GM12878 (cell line): Measurements from ENCODE around the gene ANKMY2. TPM values are rescaled to one million over a fixed set of nuclear protein-coding genes. Genes with fewer than 3 reads are reported as not detected.

Experiments
- ATAC-seq: fragments of 200-7000 bp; cut with Tn5 transposase; 3 replicates; pipeline ENCODE4 v1.9.1; 2020; ENCODE audit warnings: mild to moderate bottlenecking, moderate library complexity
- BruUV-seq: library from RNA; stranded (reverse); fragments of 400-500 nt; replicated peaks from 2 replicates; lab custom pipeline; 2021; lab: Mats Ljungman, UMichigan
- CTCF ChIA-PET: fragments of 300-600 bp; sonication (Branson Sonifier 250); formaldehyde crosslinking; extraction: SDS; loops from one replicate; lab custom pipeline; 2021; ENCODE audit warnings: inconsistent platforms; lab: Yijun Ruan, JAX
- POLR2A ChIA-PET: fragments of 350-600 bp; formaldehyde crosslinking; extraction: SDS; loops from one replicate; lab custom pipeline; 2021; ENCODE audit warnings: inconsistent platforms; lab: Charles Lee
- RAD21 ChIA-PET: fragments of 300-600 bp; sonication (Branson Sonifier 250); formaldehyde crosslinking; loops from one replicate; lab custom pipeline; 2023; ENCODE audit warnings: antibody characterized with exemption; ENCODE audit not compliant: unreplicated experiment; lab: Charles Lee
- SMC1A ChIA-PET: fragments of 300-600 bp; sonication (Branson Sonifier 250); formaldehyde crosslinking; loops from one replicate; lab custom pipeline; 2023; ENCODE audit not compliant: unreplicated experiment, uncharacterized antibody; lab: Charles Lee
- DNase-seq: peaks from one replicate; pipeline ENCODE4 v3.0.0-alpha.2; 2011; ENCODE audit warnings: low read depth, low spot score
- FAIRE-seq: peaks from 3 replicates; lab custom pipeline; 2011; peaks lifted over from hg19 to GRCh38; lab: Jason Lieb, UNC
- H2AFZ ChIP-seq: 2 replicates; pipeline ENCODE4 v1.6.0; 2011; ENCODE audit warnings: low read depth, low read length, control low read depth; ENCODE audit not compliant: control insufficient read depth
- H3K27ac ChIP-seq: 2 replicates; pipeline ENCODE4 v1.5.1; 2011; ENCODE audit warnings: control low read depth; ENCODE audit not compliant: control insufficient read depth, insufficient read depth
- H3K27me3 ChIP-seq, 2 experiments: replicated peaks in 1 of 2; 2 replicates each; pipeline versions ENCODE4 v1.6.0 to v1.6.1; 2011; ENCODE audit warnings: low read length in 1 of 2; ENCODE audit not compliant: control insufficient read depth in 2 of 2, insufficient read depth in 2 of 2
- H3K36me3 ChIP-seq, 2 experiments: 2 replicates each; pipeline ENCODE4 v1.5.1; 2011; ENCODE audit warnings: low read length in 1 of 2; ENCODE audit not compliant: control insufficient read depth in 2 of 2, insufficient read depth in 2 of 2
- H3K4me1 ChIP-seq: 2 replicates; pipeline ENCODE4 v1.6.1; 2011; ENCODE audit warnings: mild to moderate bottlenecking, low read length, moderate library complexity, mixed read lengths; ENCODE audit not compliant: control insufficient read depth, insufficient read depth
- H3K4me2 ChIP-seq: 2 replicates; pipeline ENCODE4 v1.6.0; 2011; ENCODE audit warnings: control low read depth; ENCODE audit not compliant: control insufficient read depth, insufficient read depth
- H3K4me3 ChIP-seq: fragments of 200-600 bp; sonication (generic); 2 replicates; pipeline ENCODE4 v1.5.1; 2016
- H3K79me2 ChIP-seq: 2 replicates; pipeline ENCODE4 v1.6.0; 2011; ENCODE audit warnings: low read length; ENCODE audit not compliant: control insufficient read depth, insufficient read depth
- H3K9ac ChIP-seq: 2 replicates; pipeline ENCODE4 v1.8.0; 2011; ENCODE audit warnings: low read length, control low read depth, mixed read lengths; ENCODE audit not compliant: control insufficient read depth, insufficient read depth
- H3K9me3 ChIP-seq: replicated peaks from 3 replicates; pipeline ENCODE4 v1.5.1; 2011; ENCODE audit warnings: mild to moderate bottlenecking, low read length; ENCODE audit not compliant: control insufficient read depth, insufficient read depth
- H4K20me1 ChIP-seq: 2 replicates; pipeline ENCODE4 v1.6.0; 2011; ENCODE audit not compliant: control insufficient read depth, insufficient read depth
- GATAD2B ChIP-seq: fragments of 450-650 bp; conservative IDR thresholded peaks from 2 replicates; pipeline ENCODE4 v1.6.1; 2017; ENCODE audit warnings: low read depth, mild to moderate bottlenecking, moderate library complexity
- KDM1A ChIP-seq: fragments of 200-600 bp; sonication (generic); IDR thresholded peaks from 2 replicates; pipeline ENCODE4 v1.6.1; 2016; ENCODE audit warnings: borderline replicate concordance
- LARP7 ChIP-seq: fragments of 450-650 bp; IDR thresholded peaks from 2 replicates; pipeline ENCODE4 v1.6.1; 2017; ENCODE audit warnings: mild to moderate bottlenecking
- MXI1 ChIP-seq: fragments of 150-350 bp; IDR thresholded peaks from 2 replicates; pipeline ENCODE4 v1.6.1; 2011; ENCODE audit warnings: low read depth, mild to moderate bottlenecking, inconsistent platforms, low read length, improper control_type of control experiment
- NFYB ChIP-seq: IDR thresholded peaks from 2 replicates; pipeline ENCODE4 v1.6.1; 2011; ENCODE audit warnings: low read depth, mild to moderate bottlenecking, low read length, improper control_type of control experiment, moderate library complexity; ENCODE audit not compliant: insufficient read depth
- STAT3 ChIP-seq: IDR thresholded peaks from 2 replicates; pipeline ENCODE4 v1.6.1; 2011; ENCODE audit warnings: low read depth, low read length, improper control_type of control experiment
- TCF3 ChIP-seq: IDR thresholded peaks from 2 replicates; pipeline ENCODE4 v1.6.1; 2012; ENCODE audit warnings: low read depth, mild to moderate bottlenecking, low read length, borderline replicate concordance; ENCODE audit not compliant: insufficient read depth
- YY1 ChIP-seq: IDR thresholded peaks from 2 replicates; pipeline ENCODE4 v1.6.1; 2011; ENCODE audit warnings: low read depth, mild to moderate bottlenecking, low read length
- WGBS: methylation state at CpG from one replicate; pipeline ENCODE4 v1.1.6; 2016; ENCODE audit warnings: low lambda C conversion rate; ENCODE audit not compliant: insufficient replicate concordance, insufficient coverage; ENCODE audit errors: missing lambda C conversion rate; 5-methylcytosine and 5-hydroxymethylcytosine counted together
- in situ Hi-C: fragments of 300-500 bp; cut with MboI; formaldehyde crosslinking; loops from 9 replicates; pipeline ENCODE4 v1.14.3; 2018; ENCODE audit warnings: mixed read lengths
- intact Hi-C: fragments of 100-400 bp; cut with micrococcal nuclease; formaldehyde crosslinking; loops from one replicate; pipeline ENCODE4 v1.14.2; 2022; ENCODE audit not compliant: unreplicated experiment
- polyA plus RNA-seq, 11 experiments: library from polyadenylated mRNA; depleted of rRNA in 4 of 11; unstranded in 6 of 11; stranded (reverse) in 5 of 11; fragments of >200 nt; fragmentation: Nextera tagmentation in 4 of 11; fragmentation: Illumina TruSeq in 1 of 11; extraction: Ambion mirVana in 4 of 11; extraction: Trizol in 1 of 11; gene quantifications; 1 replicate in 1 of 11; 2 replicates in 10 of 11; pipeline versions ENCODE4 v1.2.1 to v1.2.3, GENCODE V29; 2011 to 2016; ENCODE audit warnings: inconsistent platforms in 2 of 11, missing spikeins in 2 of 11, low read depth in 1 of 11
- total RNA-seq, 4 experiments: library from RNA; depleted of rRNA in 3 of 4; stranded (reverse); fragments of >200 nt in 3 of 4; fragmentation: Illumina TruSeq in 1 of 4; extraction: Trizol in 1 of 4; gene quantifications; 2 replicates each; pipeline versions ENCODE4 v1.2.1 to v1.2.3, GENCODE V29; 2013 to 2021
- TF ChIP-seq, protein P1 (sequence below): IDR thresholded peaks from 2 replicates; pipeline ENCODE4 v1.6.1; 2011; ENCODE audit warnings: low read depth, low read length, improper control_type of control experiment, borderline replicate concordance

ANKMY2 gene
- total and polyA plus RNA-seq, 10 of the 15 experiments (the other 5 are each of a cell fraction or from before 2014, with no cell fraction given) = 0.10 to 0.48 (median 0.29) TPM

GRCh38 chr7:16646472-16647072 lies 1.0 kb upstream of the ANKMY2 start:
- POLR2A ChIA-PET = no interaction called here
- no peaks in the 10 kb centered on the region for H3K79me2 ChIP-seq
- in situ Hi-C loops (no loop called here), intact Hi-C loops (no loop called here)
- peak overlapping the region; percentile 61 for H3K4me3 ChIP-seq
- no peak overlapping the region for H2AFZ ChIP-seq
- H3K4me1 ChIP-seq = no peaks in the 10 kb centered on the region
- WGBS = 3% methylated on average over 13 of the region's 29 CpGs
- CTCF ChIA-PET = no interaction called here
- H3K9me3 ChIP-seq = no peaks in the 10 kb centered on the region
- no TSS peak for BruUV-seq
- peak overlapping the region; percentile 80 for H3K4me2 ChIP-seq
- H3K9ac ChIP-seq = no peak overlapping the region
- FAIRE-seq (no peak), ATAC-seq (no peak; the same call in 2 of the 3 replicates), DNase-seq (no peak)
- RAD21 ChIA-PET = no interaction called here
- H3K36me3 ChIP-seq = no peaks in the 10 kb centered on the region
- TF ChIP-seq LARP7 (no peak), YY1 (no peak), NFYB (no peak), KDM1A (no peak), STAT3 (no peak), MXI1 (no peak), GATAD2B (no peak), TCF3 (no peak)
- TF ChIP-seq, protein P1, sequence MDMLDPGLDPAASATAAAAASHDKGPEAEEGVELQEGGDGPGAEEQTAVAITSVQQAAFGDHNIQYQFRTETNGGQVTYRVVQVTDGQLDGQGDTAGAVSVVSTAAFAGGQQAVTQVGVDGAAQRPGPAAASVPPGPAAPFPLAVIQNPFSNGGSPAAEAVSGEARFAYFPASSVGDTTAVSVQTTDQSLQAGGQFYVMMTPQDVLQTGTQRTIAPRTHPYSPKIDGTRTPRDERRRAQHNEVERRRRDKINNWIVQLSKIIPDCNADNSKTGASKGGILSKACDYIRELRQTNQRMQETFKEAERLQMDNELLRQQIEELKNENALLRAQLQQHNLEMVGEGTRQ = no peak
- no peaks in the 10 kb centered on the region for H4K20me1 ChIP-seq
- H3K27ac ChIP-seq = no peak overlapping the region
- peaks cover 5 to 11% of the 10 kb centered on the region in 2 experiments; a peak in 3 of 4 replicates for H3K27me3 ChIP-seq
- SMC1A ChIA-PET = no interaction called here
